HFFc6 (cell line): ENCODE data around the gene MYO18B. TPM values are rescaled to one million over a fixed set of nuclear protein-coding genes. Genes with fewer than 3 reads are reported as not detected.

Experiments
- DNase-seq: peaks from one replicate; pipeline ENCODE4 v3.0.0-alpha.2; 2018
- H3K27ac Mint-ChIP-seq: 2 replicates; pipeline ENCODE4 v1.8.0; 2020; ENCODE audit warnings: mild to moderate bottlenecking, mixed read lengths
- H3K27me3 Mint-ChIP-seq: 2 replicates; pipeline ENCODE4 v1.8.0; 2021; ENCODE audit warnings: mild to moderate bottlenecking, moderate library complexity, mixed read lengths; ENCODE audit not compliant: insufficient read depth
- H3K36me3 Mint-ChIP-seq: 2 replicates; pipeline ENCODE4 v1.8.0; 2021; ENCODE audit warnings: low read depth, mixed read lengths
- H3K4me1 Mint-ChIP-seq: 2 replicates; pipeline ENCODE4 v1.8.0; 2020; ENCODE audit warnings: low read depth, mixed read lengths
- H3K4me3 Mint-ChIP-seq: 2 replicates; pipeline ENCODE4 v1.8.0; 2020; ENCODE audit warnings: mild to moderate bottlenecking, moderate library complexity, mixed read lengths
- H3K9me3 Mint-ChIP-seq: 2 replicates; pipeline ENCODE4 v1.8.0; 2020; ENCODE audit warnings: mild to moderate bottlenecking, mixed read lengths
- CTCF ChIP-seq: fragments of 200-600 bp; sonication (generic); IDR thresholded peaks from 2 replicates; pipeline ENCODE4 v1.5.0; 2021; ENCODE audit warnings: antibody characterized with exemption, mild to moderate bottlenecking
- total RNA-seq, 6 experiments: library from RNA; stranded (reverse); fragmentation: NEBNext Ultra II Directional; extraction: Animal tissue kit (Norgen Biotek cat#: 25700); gene quantifications; 2 replicates in 1 of 6; 3 replicates in 5 of 6; pipeline ENCODE4 v1.2.3, GENCODE V29; 2021

Gene MYO18B
- total RNA-seq, 6 experiments from 2014 or later, result 0.02 TPM; not detected in 5

- Mint-ChIP-seq H3K4me3 (no peak overlapping the region), H3K27ac (no peak overlapping the region), H3K4me1 (no peaks in the 10 kb centered on the region), H3K27me3 (no peaks in the 10 kb centered on the region), H3K36me3 (peaks cover 5% of the 10 kb centered on the region; the same call in 1 of the 2 replicates), H3K9me3 (peaks cover 72% of the 10 kb centered on the region)
- no peak for DNase-seq
- TF ChIP-seq CTCF, result no peak
Measured at GRCh38 chr22:26056455-26057200, 314.6 kb downstream of the MYO18B start.

GRCh38 chr22:26057731-26058130, 315.7 kb downstream of the MYO18B start:
- TF ChIP-seq CTCF, result no peak
- Mint-ChIP-seq H3K9me3 (peaks cover 70% of the 10 kb centered on the region), H3K27me3 (no peaks in the 10 kb centered on the region), H3K27ac (no peak overlapping the region), H3K4me1 (no peaks in the 10 kb centered on the region), H3K36me3 (peaks cover 5% of the 10 kb centered on the region; the same call in 1 of the 2 replicates), H3K4me3 (no peak overlapping the region)
- no peak for DNase-seq

GRCh38 chr22:26064048-26064447, 322.1 kb downstream of the MYO18B start:
- Mint-ChIP-seq H3K9me3 (peaks cover 70% of the 10 kb centered on the region), H3K27me3 (no peaks in the 10 kb centered on the region), H3K36me3 (peaks cover 3% of the 10 kb centered on the region; the same call in 1 of the 2 replicates)

GRCh38 chr22:26065847-26066246, 323.9 kb downstream of the MYO18B start:
- H3K9me3 Mint-ChIP-seq, result peaks cover 76% of the 10 kb centered on the region
- no peaks in the 10 kb centered on the region for H3K4me1 Mint-ChIP-seq
- H3K36me3 Mint-ChIP-seq, result peaks cover 3% of the 10 kb centered on the region; the same call in 1 of the 2 replicates
- no peak overlapping the region for H3K27ac Mint-ChIP-seq
- DNase-seq, result no peak
- H3K27me3 Mint-ChIP-seq, result no peaks in the 10 kb centered on the region
- no peak overlapping the region for H3K4me3 Mint-ChIP-seq
- no peak for TF ChIP-seq CTCF

More at GRCh38 chr22:26064048-26064447, 322.1 kb downstream of the MYO18B start:
- no peak overlapping the region for H3K4me3 Mint-ChIP-seq
- H3K4me1 Mint-ChIP-seq, result no peaks in the 10 kb centered on the region
- DNase-seq, result no peak
- TF ChIP-seq CTCF, result no peak
- no peak overlapping the region for H3K27ac Mint-ChIP-seq

GRCh38 chr22:26066534-26066933, 324.5 kb downstream of the MYO18B start:
- Mint-ChIP-seq H3K27ac (no peak overlapping the region), H3K9me3 (peaks cover 76% of the 10 kb centered on the region), H3K4me1 (no peaks in the 10 kb centered on the region), H3K27me3 (no peaks in the 10 kb centered on the region), H3K4me3 (no peak overlapping the region), H3K36me3 (peaks cover 3% of the 10 kb centered on the region; the same call in 1 of the 2 replicates)
- no peak for DNase-seq
- TF ChIP-seq CTCF, result no peak
